ENCODE measurements around the gene RAB12.

RAB12 gene

DNA sequence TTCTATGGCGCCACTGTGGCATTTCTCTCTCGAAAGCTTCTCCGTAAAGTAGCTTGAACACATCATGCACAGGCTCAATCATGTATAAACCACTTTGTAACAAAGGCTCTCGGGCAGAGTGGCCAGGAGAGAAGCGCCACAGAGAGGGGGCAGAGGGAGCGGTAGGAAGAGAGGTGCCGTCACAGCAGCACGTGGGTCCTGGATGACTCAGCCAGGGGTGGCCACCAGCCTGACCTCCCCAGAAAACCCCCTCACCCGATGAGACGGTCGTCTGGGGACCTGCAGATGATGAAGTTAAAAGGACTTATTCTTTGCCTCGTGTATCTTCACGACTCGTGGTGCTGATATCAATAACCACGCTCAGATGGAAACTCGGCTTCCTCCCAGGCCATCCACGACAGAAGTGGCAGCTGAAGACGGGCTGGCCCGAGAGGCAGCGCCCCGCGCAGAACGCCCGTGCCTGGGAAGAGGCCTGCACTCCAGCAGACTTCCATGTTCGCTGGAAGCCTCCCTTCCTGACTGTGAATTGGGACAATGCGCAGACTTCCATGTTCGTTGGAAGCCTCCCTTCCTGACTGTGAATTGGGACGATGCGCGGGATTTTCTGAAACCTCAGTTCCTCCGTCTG, 49.7 kb downstream of the RAB12 start:
- Histone ChIP-seq H3K9ac (ENCODE audit: low read depth, low read length) (no peak overlapping the region), H3K9me3 (ENCODE audit: insufficient read depth, low read length, severe bottlenecking) (no peaks in the 10 kb centered on the region), H3K27me3 (ENCODE audit: insufficient read depth, low read length, poor library complexity) (no peaks in the 10 kb centered on the region), H2AFZ (ENCODE audit: low read depth, low read length) (no peak overlapping the region), H3K4me3 (ENCODE audit: low read depth in 1 of 2, low read length in 2 of 2) (no peak overlapping the region), H3K79me2 (ENCODE audit: insufficient read depth, low read length) (no peaks in the 10 kb centered on the region), H3K4me2 (ENCODE audit: insufficient read depth, low read length) (no peak overlapping the region), H4K20me1 (ENCODE audit: insufficient read depth, low read length) (no peaks in the 10 kb centered on the region), H3K36me3 (ENCODE audit: insufficient read depth, low read length) (no peaks in the 10 kb centered on the region), H3K4me1 (ENCODE audit: insufficient read depth, low read length) (no peaks in the 10 kb centered on the region), H3K27ac (ENCODE audit: low read length) (no peak overlapping the region)
- no peak for DNase-seq
- ATAC-seq (ENCODE audit: insufficient read depth, low read depth): no peak
- no peak for TF ChIP-seq EZH2 (IDR thresholded peaks at IDR 0.05; ENCODE audit: borderline replicate concordance, low read depth, low read length, severe bottlenecking)
- TF ChIP-seq, protein P1, sequence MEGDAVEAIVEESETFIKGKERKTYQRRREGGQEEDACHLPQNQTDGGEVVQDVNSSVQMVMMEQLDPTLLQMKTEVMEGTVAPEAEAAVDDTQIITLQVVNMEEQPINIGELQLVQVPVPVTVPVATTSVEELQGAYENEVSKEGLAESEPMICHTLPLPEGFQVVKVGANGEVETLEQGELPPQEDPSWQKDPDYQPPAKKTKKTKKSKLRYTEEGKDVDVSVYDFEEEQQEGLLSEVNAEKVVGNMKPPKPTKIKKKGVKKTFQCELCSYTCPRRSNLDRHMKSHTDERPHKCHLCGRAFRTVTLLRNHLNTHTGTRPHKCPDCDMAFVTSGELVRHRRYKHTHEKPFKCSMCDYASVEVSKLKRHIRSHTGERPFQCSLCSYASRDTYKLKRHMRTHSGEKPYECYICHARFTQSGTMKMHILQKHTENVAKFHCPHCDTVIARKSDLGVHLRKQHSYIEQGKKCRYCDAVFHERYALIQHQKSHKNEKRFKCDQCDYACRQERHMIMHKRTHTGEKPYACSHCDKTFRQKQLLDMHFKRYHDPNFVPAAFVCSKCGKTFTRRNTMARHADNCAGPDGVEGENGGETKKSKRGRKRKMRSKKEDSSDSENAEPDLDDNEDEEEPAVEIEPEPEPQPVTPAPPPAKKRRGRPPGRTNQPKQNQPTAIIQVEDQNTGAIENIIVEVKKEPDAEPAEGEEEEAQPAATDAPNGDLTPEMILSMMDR (IDR thresholded peaks at IDR 0.05; ENCODE audit: borderline replicate concordance, extremely low read depth, low read length, poor library complexity, severe bottlenecking): no peak

DNA sequence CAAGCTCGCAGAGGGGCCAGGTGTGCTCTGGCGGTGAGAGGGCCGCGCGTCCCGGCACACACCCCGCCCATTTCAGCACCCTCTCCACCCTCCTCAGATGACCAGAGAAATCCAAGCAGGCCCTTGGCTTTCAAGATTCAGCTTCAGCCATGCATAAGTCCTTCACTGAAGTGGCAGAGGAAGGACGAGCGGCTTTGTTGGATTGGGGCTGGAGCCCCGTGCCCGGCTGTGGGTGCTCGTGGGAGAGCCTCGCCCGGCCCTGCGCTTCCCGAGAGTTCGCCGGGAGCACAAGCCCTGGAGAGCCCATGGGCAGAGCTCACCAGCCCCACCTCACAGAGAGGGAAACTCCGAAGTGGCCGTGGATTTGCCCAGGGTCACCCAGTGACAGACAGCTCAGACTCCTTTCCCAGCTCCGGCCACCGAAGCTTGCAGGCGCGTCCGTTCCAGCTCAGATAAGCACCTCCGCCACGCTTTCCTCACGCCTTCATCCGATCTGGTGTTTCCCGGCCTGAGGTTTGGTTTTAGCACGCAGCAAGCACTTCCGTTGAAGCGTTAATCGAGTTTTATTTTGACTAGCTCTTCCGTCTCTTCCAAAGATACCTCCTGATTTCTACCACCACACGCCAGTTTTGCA, 50.5 kb downstream of the RAB12 start:
- Histone ChIP-seq H3K79me2 (ENCODE audit: insufficient read depth, low read length) (no peaks in the 10 kb centered on the region), H2AFZ (ENCODE audit: low read depth, low read length) (no peak overlapping the region), H3K27ac (ENCODE audit: low read length) (no peak overlapping the region), H3K36me3 (ENCODE audit: insufficient read depth, low read length) (no peaks in the 10 kb centered on the region), H3K4me1 (ENCODE audit: insufficient read depth, low read length) (no peaks in the 10 kb centered on the region), H3K4me3 (ENCODE audit: low read depth in 1 of 2, low read length in 2 of 2) (no peak overlapping the region), H3K9me3 (ENCODE audit: insufficient read depth, low read length, severe bottlenecking) (no peaks in the 10 kb centered on the region), H4K20me1 (ENCODE audit: insufficient read depth, low read length) (no peaks in the 10 kb centered on the region), H3K27me3 (ENCODE audit: insufficient read depth, low read length, poor library complexity) (no peaks in the 10 kb centered on the region), H3K4me2 (ENCODE audit: insufficient read depth, low read length) (no peak overlapping the region), H3K9ac (ENCODE audit: low read depth, low read length) (no peak overlapping the region)
- DNase-seq: no peak
- no peak for TF ChIP-seq EZH2 (IDR thresholded peaks at IDR 0.05; ENCODE audit: borderline replicate concordance, low read depth, low read length, severe bottlenecking)
- TF ChIP-seq, protein P1 (IDR thresholded peaks at IDR 0.05; ENCODE audit: borderline replicate concordance, extremely low read depth, low read length, poor library complexity, severe bottlenecking): no peak
- ATAC-seq (ENCODE audit: insufficient read depth, low read depth): no peak

DNA sequence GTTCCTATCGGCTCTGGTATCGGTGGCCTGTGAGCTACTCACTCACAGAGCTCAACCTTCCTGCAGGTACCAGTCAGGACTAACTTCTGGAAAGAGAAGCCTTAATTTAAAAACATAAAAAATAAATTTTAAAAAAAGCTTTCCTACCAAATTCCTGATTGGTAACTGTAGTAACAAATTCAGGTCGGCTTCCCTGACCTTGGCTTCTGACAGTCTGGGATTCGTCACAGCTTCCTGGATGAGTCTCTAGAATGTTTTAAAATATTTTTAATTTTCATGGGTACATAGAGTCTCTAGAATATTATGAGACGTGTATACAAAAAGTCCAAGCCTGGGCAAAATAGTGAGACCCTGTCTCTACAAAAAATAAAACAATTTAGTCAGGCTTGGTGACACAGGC, 51.1 kb downstream of the RAB12 start:
- Histone ChIP-seq H3K9ac (ENCODE audit: low read depth, low read length) (no peak overlapping the region), H2AFZ (ENCODE audit: low read depth, low read length) (no peak overlapping the region), H4K20me1 (ENCODE audit: insufficient read depth, low read length) (no peaks in the 10 kb centered on the region), H3K27me3 (ENCODE audit: insufficient read depth, low read length, poor library complexity) (no peaks in the 10 kb centered on the region), H3K9me3 (ENCODE audit: insufficient read depth, low read length, severe bottlenecking) (no peaks in the 10 kb centered on the region), H3K4me3 (ENCODE audit: low read depth in 1 of 2, low read length in 2 of 2) (no peak overlapping the region), H3K4me2 (ENCODE audit: insufficient read depth, low read length) (no peak overlapping the region), H3K4me1 (ENCODE audit: insufficient read depth, low read length) (no peaks in the 10 kb centered on the region), H3K27ac (ENCODE audit: low read length) (no peak overlapping the region), H3K36me3 (ENCODE audit: insufficient read depth, low read length) (no peaks in the 10 kb centered on the region), H3K79me2 (ENCODE audit: insufficient read depth, low read length) (no peaks in the 10 kb centered on the region)
- TF ChIP-seq, protein P1 (IDR thresholded peaks at IDR 0.05; ENCODE audit: borderline replicate concordance, extremely low read depth, low read length, poor library complexity, severe bottlenecking): no peak
- no peak for TF ChIP-seq EZH2 (IDR thresholded peaks at IDR 0.05; ENCODE audit: borderline replicate concordance, low read depth, low read length, severe bottlenecking)
- DNase-seq (no peak), ATAC-seq (ENCODE audit: insufficient read depth, low read depth) (no peak)
